ENCODE data around the gene AFAP1L1. TPM values are rescaled to one million over a fixed set of nuclear protein-coding genes. Genes with fewer than 3 reads are reported as not detected.

The AFAP1L1 gene
- total RNA-seq, 1 donor from 2014 or later = 24.7 TPM

GRCh38 chr5:149240354-149240998 is 31.2 kb upstream of the AFAP1L1 start:
- Histone ChIP-seq H3K27ac (no peak overlapping the region), H3K27me3 (no peaks in the 10 kb centered on the region), H3K4me1 (no peaks in the 10 kb centered on the region), H3K9me3 (no peaks in the 10 kb centered on the region), H3K4me3 (no peak overlapping the region), H3K36me3 (peaks cover 7 to 33% of the 10 kb centered on the region in 2 donors)
- DNase-seq (ENCODE audit: low spot score in 2 of 2) = peak in 1 of 2 donors; percentile 68
- intact Hi-C loops (cut with DNase I) = no loop called here
- no peak for TF ChIP-seq CTCF (IDR thresholded peaks at IDR 0.05)

- H3K27me3 ChIP-seq = no peaks in the 10 kb centered on the region
- no peak for DNase-seq (ENCODE audit: low spot score in 2 of 2)
- intact Hi-C loops (cut with DNase I) = no loop called here
- peaks cover 7 to 46% of the 10 kb centered on the region in 2 donors for H3K36me3 ChIP-seq
- TF ChIP-seq CTCF (IDR thresholded peaks at IDR 0.05) = no peak
- H3K4me1 ChIP-seq = no peaks in the 10 kb centered on the region
- H3K27ac ChIP-seq = no peak overlapping the region
- no peaks in the 10 kb centered on the region for H3K9me3 ChIP-seq
- no peak overlapping the region for H3K4me3 ChIP-seq
Measured at GRCh38 chr5:149242339-149242738, 29.3 kb upstream of the AFAP1L1 start.

GRCh38 chr5:149246906-149247305 is 24.8 kb upstream of the AFAP1L1 start:
- no peak overlapping the region for H3K27ac ChIP-seq
- intact Hi-C loops (cut with DNase I) = no loop called here
- no peak for TF ChIP-seq CTCF (IDR thresholded peaks at IDR 0.05)
- no peak overlapping the region for H3K4me3 ChIP-seq
- H3K27me3 ChIP-seq = no peaks in the 10 kb centered on the region
- peaks cover 10 to 57% of the 10 kb centered on the region in 2 donors for H3K36me3 ChIP-seq
- H3K4me1 ChIP-seq = no peaks in the 10 kb centered on the region
- H3K9me3 ChIP-seq = no peaks in the 10 kb centered on the region
- DNase-seq (ENCODE audit: low spot score in 2 of 2) = no peak

GRCh38 chr5:149247726-149248125 is 23.9 kb upstream of the AFAP1L1 start:
- peaks cover 10 to 57% of the 10 kb centered on the region in 2 donors for H3K36me3 ChIP-seq
- no peak overlapping the region for H3K27ac ChIP-seq
- no peak overlapping the region for H3K4me3 ChIP-seq
- no peaks in the 10 kb centered on the region for H3K4me1 ChIP-seq
- no peaks in the 10 kb centered on the region for H3K9me3 ChIP-seq
- DNase-seq (ENCODE audit: low spot score in 2 of 2) = no peak
- intact Hi-C loops (cut with DNase I) = no loop called here
- no peaks in the 10 kb centered on the region for H3K27me3 ChIP-seq
- no peak for TF ChIP-seq CTCF (IDR thresholded peaks at IDR 0.05)

GRCh38 chr5:149251546-149251945 is 20.1 kb upstream of the AFAP1L1 start:
- no peak overlapping the region for H3K4me3 ChIP-seq
- no peak for DNase-seq (ENCODE audit: low spot score in 2 of 2)
- no peaks in the 10 kb centered on the region for H3K4me1 ChIP-seq
- H3K9me3 ChIP-seq = no peaks in the 10 kb centered on the region
- H3K27ac ChIP-seq = no peak overlapping the region
- intact Hi-C loops (cut with DNase I) = no loop called here
- TF ChIP-seq CTCF (IDR thresholded peaks at IDR 0.05) = no peak
- no peaks in the 10 kb centered on the region for H3K27me3 ChIP-seq
- H3K36me3 ChIP-seq = peaks cover 6 to 46% of the 10 kb centered on the region in 2 donors

GRCh38 chr5:149254506-149254905 is 17.2 kb upstream of the AFAP1L1 start:
- intact Hi-C loops (cut with DNase I) = no loop called here
- no peaks in the 10 kb centered on the region for H3K27me3 ChIP-seq

More at GRCh38 chr5:149254506-149254905, 17.2 kb upstream of the AFAP1L1 start:
- DNase-seq (ENCODE audit: low spot score in 2 of 2) = no peak
- Histone ChIP-seq H3K27ac (no peak overlapping the region), H3K4me1 (no peaks in the 10 kb centered on the region), H3K4me3 (no peak overlapping the region), H3K9me3 (no peaks in the 10 kb centered on the region), H3K36me3 (peaks cover 2 to 21% of the 10 kb centered on the region in 2 donors)
- no peak for TF ChIP-seq CTCF (IDR thresholded peaks at IDR 0.05)
